T-cell (primary cell): ENCODE data around the gene TRPM1. TPM values are rescaled to one million over a fixed set of nuclear protein-coding genes. Genes with fewer than 3 reads are reported as not detected.
"Not testable (repeated sequence)": the region's sequence is repeated elsewhere in the genome, so short reads cannot be mapped to it uniquely, and the experiment has no call there.

Experiments used
- ATAC-seq, 4 experiments: fragments of 200-7000 bp in 3 of 4; fragments of 150-1000 bp in 1 of 4; cut with Tn5 transposase; replicated peaks in 1 of 4; 1 replicate in 3 of 4; 2 replicates in 1 of 4; pipeline ENCODE4 v1.10.0; 2021; ENCODE audit warnings: moderate library complexity in 3 of 4, mild to moderate bottlenecking in 2 of 4, moderate number of reproducible peaks in 1 of 4
- CTCF ChIA-PET, 2 donors: fragments of 300-600 bp; sonication (Branson Sonifier 250); formaldehyde crosslinking; loops; one replicate each; lab custom pipeline; 2022; ENCODE audit warnings: antibody characterized with exemption in 2 of 2; lab: Charles Lee
- POLR2A ChIA-PET, 2 donors: fragments of 300-600 bp; sonication (Branson Sonifier 250); formaldehyde crosslinking; loops; one replicate each; lab custom pipeline; 2022; ENCODE audit warnings: antibody characterized with exemption in 2 of 2; lab: Charles Lee
- DNase-seq, 35 experiments: peaks; one replicate each; pipeline versions ENCODE4 v3.0.0 to v3.0.0-alpha.2; 2013 to 2023
- H3K27ac ChIP-seq: one replicate; pipeline ENCODE4 v1.5.1; 2013; ENCODE audit warnings: low read length
- H3K27me3 ChIP-seq, 2 experiments: replicated peaks in 1 of 2; 1 replicate in 1 of 2; 2 replicates in 1 of 2; pipeline versions ENCODE4 v1.6.1 to v1.7.0; 2013; ENCODE audit warnings: low read length in 1 of 2, mixed read lengths in 1 of 2; ENCODE audit not compliant: control insufficient read depth in 2 of 2, insufficient read depth in 2 of 2; ENCODE audit errors: extremely low read depth in 1 of 2
- H3K36me3 ChIP-seq, 2 donors: 1 replicate in 1 of 2; 2 replicates in 1 of 2; pipeline versions ENCODE4 v1.6.1 to v1.7.0; 2013; ENCODE audit warnings: low read length in 1 of 2; ENCODE audit not compliant: control insufficient read depth in 2 of 2, insufficient read depth in 1 of 2; ENCODE audit errors: extremely low read depth in 1 of 2
- H3K4me1 ChIP-seq, 2 experiments: 1 replicate in 1 of 2; 2 replicates in 1 of 2; pipeline versions ENCODE4 v1.6.1 to v1.7.0; 2013; ENCODE audit warnings: low read length in 2 of 2, mixed read lengths in 1 of 2; ENCODE audit not compliant: insufficient read depth in 2 of 2, control insufficient read depth in 1 of 2; ENCODE audit errors: extremely low read depth in 1 of 2
- H3K4me3 ChIP-seq, 2 donors: 1 replicate in 1 of 2; 2 replicates in 1 of 2; pipeline versions ENCODE4 v1.5.1 to v1.7.0; 2013; ENCODE audit warnings: mild to moderate bottlenecking in 2 of 2, low read length in 1 of 2, moderate library complexity in 1 of 2; ENCODE audit not compliant: control insufficient read depth in 1 of 2; ENCODE audit errors: extremely low read depth in 1 of 2
- H3K9me3 ChIP-seq: 2 replicates; pipeline ENCODE4 v1.7.0; 2013
- H3K27ac Mint-ChIP-seq, 2 donors: one replicate each; pipeline ENCODE4 v1.8.0; 2020 to 2021; ENCODE audit warnings: mild to moderate bottlenecking in 2 of 2, mixed read lengths in 2 of 2
- H3K27me3 Mint-ChIP-seq, 2 donors: one replicate each; pipeline ENCODE4 v1.8.0; 2021 to 2022; ENCODE audit warnings: mixed read lengths in 2 of 2
- H3K36me3 Mint-ChIP-seq: one replicate; pipeline ENCODE4 v1.8.0; 2021; ENCODE audit warnings: mixed read lengths
- H3K4me1 Mint-ChIP-seq, 3 donors: one replicate each; pipeline ENCODE4 v1.8.0; 2020 to 2022; ENCODE audit warnings: mixed read lengths in 3 of 3, mild to moderate bottlenecking in 1 of 3
- H3K4me3 Mint-ChIP-seq, 3 donors: one replicate each; pipeline ENCODE4 v1.8.0; 2020 to 2022; ENCODE audit warnings: mild to moderate bottlenecking in 3 of 3, mixed read lengths in 3 of 3, moderate library complexity in 3 of 3
- H3K9me3 Mint-ChIP-seq, 3 donors: one replicate each; pipeline ENCODE4 v1.8.0; 2020 to 2022; ENCODE audit warnings: mixed read lengths in 3 of 3
- WGBS: methylation state at CpG from one replicate; pipeline ENCODE4 v1.1.5; 2013; ENCODE audit warnings: missing lambda C conversion rate; ENCODE audit not compliant: insufficient coverage; 5-methylcytosine and 5-hydroxymethylcytosine counted together
- total RNA-seq, 35 experiments: library from RNA in 6 of 35; stranded (reverse) in 6 of 35; fragments of 120-200 nt in 1 of 35; gene quantifications; one replicate each; pipeline versions ENCODE4 v1.2.1 to v1.2.4 and lab custom pipeline; 2013 to 2026

The TRPM1 gene
- total RNA-seq, 5 donors from 2014 or later (not counting 1 experiment from before 2014, with no cell fraction given), result not detected

GRCh38 chr15:31096563-31096962, 5.0 kb downstream of the TRPM1 start:
- ChIA-PET POLR2A (no interaction called here), CTCF (no interaction called here)
- no peaks in the 10 kb centered on the region for H3K36me3 ChIP-seq
- no peaks in the 10 kb centered on the region for H3K9me3 Mint-ChIP-seq
- H3K4me3 Mint-ChIP-seq, result no peak overlapping the region
- H3K27ac ChIP-seq, result no peak overlapping the region
- 79% methylated on average over 5 of the region's 5 CpGs for WGBS
- H3K27me3 ChIP-seq, result peaks cover 0 to 9% of the 10 kb centered on the region in 2 experiments
- no peaks in the 10 kb centered on the region for H3K4me1 ChIP-seq
- no peak overlapping the region for H3K4me3 ChIP-seq
- no peak for DNase-seq
- H3K9me3 ChIP-seq, result no peaks in the 10 kb centered on the region
- no peaks in the 10 kb centered on the region for H3K36me3 Mint-ChIP-seq
- peaks cover 0 to 2% (median 0%) of the 10 kb centered on the region in 3 donors for H3K4me1 Mint-ChIP-seq
- no peak for ATAC-seq
- peaks cover 0 to 1% of the 10 kb centered on the region in 2 donors for H3K27me3 Mint-ChIP-seq
- H3K27ac Mint-ChIP-seq, result no peak overlapping the region

- POLR2A ChIA-PET, result no interaction called here
Observed at GRCh38 chr15:31091481-31091880, 10.0 kb downstream of the TRPM1 start.

GRCh38 chr15:31090766-31091165, 10.8 kb downstream of the TRPM1 start:
- H3K36me3 ChIP-seq, result no peaks in the 10 kb centered on the region
- no peak overlapping the region for H3K27ac Mint-ChIP-seq
- no peak overlapping the region for H3K4me3 Mint-ChIP-seq
- H3K27me3 Mint-ChIP-seq, result peaks cover 0 to 3% of the 10 kb centered on the region in 2 donors
- no peak overlapping the region for H3K4me3 ChIP-seq
- H3K9me3 Mint-ChIP-seq, result no peaks in the 10 kb centered on the region
- no peak for DNase-seq
- H3K9me3 ChIP-seq, result no peaks in the 10 kb centered on the region
- peaks cover 0 to 12% of the 10 kb centered on the region in 2 experiments for H3K27me3 ChIP-seq
- no peaks in the 10 kb centered on the region for H3K36me3 Mint-ChIP-seq
- 83% methylated on average over 2 of the region's 4 CpGs for WGBS
- ATAC-seq, result no peak
- ChIA-PET POLR2A (no interaction called here), CTCF (no interaction called here)
- H3K27ac ChIP-seq, result no peak overlapping the region
- H3K4me1 ChIP-seq, result no peaks in the 10 kb centered on the region
- no peaks in the 10 kb centered on the region for H3K4me1 Mint-ChIP-seq

More at GRCh38 chr15:31091481-31091880, 10.0 kb downstream of the TRPM1 start:
- H3K36me3 Mint-ChIP-seq, result no peaks in the 10 kb centered on the region
- Histone ChIP-seq H3K27me3 (peaks cover 0 to 12% of the 10 kb centered on the region in 2 experiments), H3K4me1 (no peaks in the 10 kb centered on the region), H3K36me3 (no peaks in the 10 kb centered on the region), H3K4me3 (no peak overlapping the region), H3K9me3 (no peaks in the 10 kb centered on the region), H3K27ac (no peak overlapping the region)
- H3K9me3 Mint-ChIP-seq, result no peaks in the 10 kb centered on the region
- H3K4me3 Mint-ChIP-seq, result no peak overlapping the region
- no peaks in the 10 kb centered on the region for H3K4me1 Mint-ChIP-seq
- 92% methylated on average over 3 of the region's 6 CpGs for WGBS
- no peak for DNase-seq
- H3K27me3 Mint-ChIP-seq, result peaks cover 0 to 3% of the 10 kb centered on the region in 2 donors
- CTCF ChIA-PET, result no interaction called here
- no peak overlapping the region for H3K27ac Mint-ChIP-seq
- no peak for ATAC-seq

GRCh38 chr15:31089368-31090047, 12.0 kb downstream of the TRPM1 start:
- no peak overlapping the region for H3K27ac ChIP-seq
- H3K9me3 Mint-ChIP-seq, result no peaks in the 10 kb centered on the region
- ChIA-PET POLR2A (no interaction called here), CTCF (no interaction called here)
- no peaks in the 10 kb centered on the region for H3K4me1 Mint-ChIP-seq
- H3K36me3 Mint-ChIP-seq, result no peaks in the 10 kb centered on the region
- DNase-seq, result no peak
- H3K4me3 Mint-ChIP-seq, result no peak overlapping the region
- WGBS, result 95% methylated on average over 12 of the region's 18 CpGs
- H3K27me3 ChIP-seq, result peaks cover 0 to 12% of the 10 kb centered on the region in 2 experiments
- H3K4me3 ChIP-seq, result no peak overlapping the region
- H3K36me3 ChIP-seq, result no peaks in the 10 kb centered on the region
- no peak overlapping the region for H3K27ac Mint-ChIP-seq
- H3K27me3 Mint-ChIP-seq, result peaks cover 0 to 3% of the 10 kb centered on the region in 2 donors
- no peak for ATAC-seq
- H3K9me3 ChIP-seq, result no peaks in the 10 kb centered on the region
- H3K4me1 ChIP-seq, result no peaks in the 10 kb centered on the region

GRCh38 chr15:31088672-31089367, 12.7 kb downstream of the TRPM1 start:
- Histone ChIP-seq H3K36me3 (no peaks in the 10 kb centered on the region), H3K27ac (no peak overlapping the region), H3K4me3 (no peak overlapping the region), H3K9me3 (no peaks in the 10 kb centered on the region), H3K4me1 (no peaks in the 10 kb centered on the region), H3K27me3 (peaks cover 0 to 13% of the 10 kb centered on the region in 2 experiments)
- 94% methylated on average over 17 of the region's 21 CpGs for WGBS
- H3K36me3 Mint-ChIP-seq, result no peaks in the 10 kb centered on the region
- H3K4me3 Mint-ChIP-seq, result no peak overlapping the region
- no peak for ATAC-seq
- no peaks in the 10 kb centered on the region for H3K4me1 Mint-ChIP-seq
- H3K27me3 Mint-ChIP-seq, result peaks cover 0 to 7% of the 10 kb centered on the region in 2 donors
- ChIA-PET POLR2A (no interaction called here), CTCF (no interaction called here)
- no peaks in the 10 kb centered on the region for H3K9me3 Mint-ChIP-seq
- H3K27ac Mint-ChIP-seq, result no peak overlapping the region
- DNase-seq, result no peak

GRCh38 chr15:31088041-31088440, 13.5 kb downstream of the TRPM1 start:
- H3K4me1 ChIP-seq, POLR2A ChIA-PET, H3K4me1 Mint-ChIP-seq, H3K36me3 Mint-ChIP-seq, ATAC-seq, H3K4me3 ChIP-seq, CTCF ChIA-PET, H3K4me3 Mint-ChIP-seq, H3K9me3 ChIP-seq, H3K36me3 ChIP-seq, H3K27me3 Mint-ChIP-seq, H3K27ac Mint-ChIP-seq, H3K9me3 Mint-ChIP-seq, DNase-seq, H3K27ac ChIP-seq: not testable (repeated sequence)
- H3K27me3 ChIP-seq, result peaks cover 0 to 19% of the 10 kb centered on the region in 2 experiments
- WGBS, result 100% methylated on average over 3 of the region's 8 CpGs
